HEK293 (cell line): Measurements from ENCODE around the gene RHOB.

Experiments used
- CTCF ChIP-seq: fragments of 450-650 bp; formaldehyde crosslinking; IDR thresholded peaks from 2 replicates; pipeline ENCODE4 v1.5.1; 2016; ENCODE audit warnings: missing biosample characterization, missing genetic modification characterization
- ZNF157 ChIP-seq: fragments of 450-650 bp; formaldehyde crosslinking; IDR thresholded peaks from 2 replicates; pipeline ENCODE4 v1.5.1; 2016; ENCODE audit warnings: missing biosample characterization, missing genetic modification characterization
- ZNF416 ChIP-seq: fragments of 450-650 bp; formaldehyde crosslinking; IDR thresholded peaks from 2 replicates; pipeline ENCODE4 v1.5.1; 2016; ENCODE audit warnings: missing biosample characterization, missing genetic modification characterization
- ZNF48 ChIP-seq: fragments of 450-650 bp; formaldehyde crosslinking; IDR thresholded peaks from 2 replicates; pipeline ENCODE4 v1.5.1; 2016; ENCODE audit warnings: missing biosample characterization, missing genetic modification characterization
- ZNF549 ChIP-seq: fragments of 450-650 bp; IDR thresholded peaks from 2 replicates; pipeline ENCODE4 v1.5.1; 2018; ENCODE audit warnings: missing biosample characterization, missing genetic modification characterization, mild to moderate bottlenecking, inconsistent platforms, moderate library complexity
- ZNF639 ChIP-seq: fragments of 450-650 bp; formaldehyde crosslinking; IDR thresholded peaks from 2 replicates; pipeline ENCODE4 v1.5.1; 2016; ENCODE audit warnings: missing biosample characterization, missing genetic modification characterization
- ZNF660 ChIP-seq: fragments of 450-650 bp; IDR thresholded peaks from 2 replicates; pipeline ENCODE4 v1.5.1; 2018; ENCODE audit warnings: missing biosample characterization, mild to moderate bottlenecking, missing genetic modification characterization
- ZNF785 ChIP-seq: fragments of 450-650 bp; formaldehyde crosslinking; IDR thresholded peaks from 2 replicates; pipeline ENCODE4 v1.5.1; 2016; ENCODE audit warnings: missing biosample characterization, missing genetic modification characterization

- TF ChIP-seq ZNF157 (tag by site-specific recombination) = no peak
- TF ChIP-seq ZNF416 (tag by site-specific recombination) = no peak
- TF ChIP-seq CTCF = no peak
- no peak for TF ChIP-seq ZNF660 (tag by site-specific recombination)
- no peak for TF ChIP-seq ZNF639
- no peak for TF ChIP-seq ZNF48 (tag by site-specific recombination)
- no peak for TF ChIP-seq ZNF549 (tag by site-specific recombination)
- no peak for TF ChIP-seq ZNF785 (tag by site-specific recombination)
Observed at GRCh38 chr2:20456636-20457426, 10.0 kb downstream of the RHOB start.
